OCI-LY1 (cell line): ENCODE data around the gene MTSS2.

Experiments
- H2AFZ ChIP-seq: fragments of 200-600 bp; sonication (generic), shearing (Covaris generic); 2 replicates; pipeline ENCODE4 v1.6.0; 2014; ENCODE audit warnings: antibody characterized with exemption, mild to moderate bottlenecking, low read length
- H3F3A ChIP-seq: fragments of 200-600 bp; sonication (generic), shearing (Covaris generic); 2 replicates; pipeline ENCODE4 v1.6.0; 2014; ENCODE audit warnings: mild to moderate bottlenecking, antibody characterized with exemption, low read length, moderate library complexity; ENCODE audit not compliant: insufficient read depth
- H3K27ac ChIP-seq: fragments of 200-600 bp; sonication (generic); 2 replicates; pipeline ENCODE4 v1.5.1; 2014; ENCODE audit warnings: low read length, mixed run types, mild to moderate bottlenecking, low read depth; ENCODE audit not compliant: poor library complexity, severe bottlenecking
- H3K27me3 ChIP-seq: fragments of 200-600 bp; sonication (generic); 2 replicates; pipeline ENCODE4 v1.6.0; 2014; ENCODE audit warnings: antibody characterized with exemption, mild to moderate bottlenecking, low read length, moderate library complexity; ENCODE audit not compliant: insufficient read depth
- H3K36me3 ChIP-seq: fragments of 200-600 bp; sonication (generic); 2 replicates; pipeline ENCODE4 v1.6.1; 2014; ENCODE audit warnings: mild to moderate bottlenecking, antibody characterized with exemption, low read length, moderate library complexity, mixed read lengths; ENCODE audit not compliant: insufficient read depth
- H3K4me1 ChIP-seq: fragments of 200-600 bp; sonication (generic); 2 replicates; pipeline ENCODE4 v1.5.1; 2014; ENCODE audit warnings: mild to moderate bottlenecking, low read length, moderate library complexity; ENCODE audit not compliant: insufficient read depth, severe bottlenecking
- H3K4me2 ChIP-seq: fragments of 200-600 bp; sonication (generic), shearing (Covaris generic); 2 replicates; pipeline ENCODE4 v1.6.1; 2014; ENCODE audit warnings: low read length
- H3K4me3 ChIP-seq: fragments of 200-600 bp; sonication (generic); 2 replicates; pipeline ENCODE4 v1.5.1; 2014; ENCODE audit warnings: low read length, low read depth, mild to moderate bottlenecking, mixed read lengths; ENCODE audit not compliant: poor library complexity, severe bottlenecking
- H3K79me2 ChIP-seq: fragments of 200-600 bp; shearing (Covaris generic); 2 replicates; pipeline ENCODE4 v1.6.1; 2016; ENCODE audit warnings: mixed run types, low read length, mixed read lengths; ENCODE audit not compliant: insufficient read depth
- H3K9ac ChIP-seq: fragments of 200-600 bp; sonication (generic), shearing (Covaris generic); 2 replicates; pipeline ENCODE4 v1.6.1; 2014; ENCODE audit warnings: mild to moderate bottlenecking, low read length, mixed read lengths
- H3K9me2 ChIP-seq: fragments of 200-600 bp; sonication (generic), shearing (Covaris generic); 2 replicates; pipeline ENCODE4 v1.6.1; 2014; ENCODE audit warnings: low read depth, mild to moderate bottlenecking, low read length, mixed read lengths
- H3K9me3 ChIP-seq: fragments of 200-600 bp; shearing (Covaris generic); 2 replicates; pipeline ENCODE4 v1.6.1; 2014; ENCODE audit warnings: low read length, mixed read lengths
- H4K20me1 ChIP-seq: fragments of 200-600 bp; sonication (generic), shearing (Covaris generic); 2 replicates; pipeline ENCODE4 v1.6.0; 2016; ENCODE audit warnings: mild to moderate bottlenecking, low read length; ENCODE audit not compliant: insufficient read depth
- EZH2 ChIP-seq: fragments of 200-600 bp; sonication (generic), shearing (Covaris generic); IDR thresholded peaks from 2 replicates; pipeline ENCODE4 v1.8.0; 2017; ENCODE audit warnings: borderline replicate concordance, mixed run types, mild to moderate bottlenecking, antibody characterized with exemption, low read length, moderate library complexity, mixed read lengths
- TF ChIP-seq, protein P1 (sequence below): fragments of 200-600 bp; sonication (generic), shearing (Covaris generic); IDR thresholded peaks from 2 replicates; pipeline ENCODE4 v1.5.1; 2017; ENCODE audit warnings: mild to moderate bottlenecking, antibody characterized with exemption, low read length, moderate library complexity, mixed read lengths

MTSS2 gene

GRCh38 chr16:70730944-70731343 is 45.1 kb upstream of the MTSS2 start:
- TF ChIP-seq, protein P1, sequence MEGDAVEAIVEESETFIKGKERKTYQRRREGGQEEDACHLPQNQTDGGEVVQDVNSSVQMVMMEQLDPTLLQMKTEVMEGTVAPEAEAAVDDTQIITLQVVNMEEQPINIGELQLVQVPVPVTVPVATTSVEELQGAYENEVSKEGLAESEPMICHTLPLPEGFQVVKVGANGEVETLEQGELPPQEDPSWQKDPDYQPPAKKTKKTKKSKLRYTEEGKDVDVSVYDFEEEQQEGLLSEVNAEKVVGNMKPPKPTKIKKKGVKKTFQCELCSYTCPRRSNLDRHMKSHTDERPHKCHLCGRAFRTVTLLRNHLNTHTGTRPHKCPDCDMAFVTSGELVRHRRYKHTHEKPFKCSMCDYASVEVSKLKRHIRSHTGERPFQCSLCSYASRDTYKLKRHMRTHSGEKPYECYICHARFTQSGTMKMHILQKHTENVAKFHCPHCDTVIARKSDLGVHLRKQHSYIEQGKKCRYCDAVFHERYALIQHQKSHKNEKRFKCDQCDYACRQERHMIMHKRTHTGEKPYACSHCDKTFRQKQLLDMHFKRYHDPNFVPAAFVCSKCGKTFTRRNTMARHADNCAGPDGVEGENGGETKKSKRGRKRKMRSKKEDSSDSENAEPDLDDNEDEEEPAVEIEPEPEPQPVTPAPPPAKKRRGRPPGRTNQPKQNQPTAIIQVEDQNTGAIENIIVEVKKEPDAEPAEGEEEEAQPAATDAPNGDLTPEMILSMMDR, result no peak
- no peak for TF ChIP-seq EZH2
- no peaks in the 10 kb centered on the region for H3K9me2 ChIP-seq
- no peaks in the 10 kb centered on the region for H3K27me3 ChIP-seq
- no peak overlapping the region for H2AFZ ChIP-seq
- no peaks in the 10 kb centered on the region for H3F3A ChIP-seq
- H3K4me1 ChIP-seq, result no peaks in the 10 kb centered on the region
- H3K27ac ChIP-seq, result no peak overlapping the region
- no peaks in the 10 kb centered on the region for H3K9me3 ChIP-seq
- H3K36me3 ChIP-seq, result peaks cover 11% of the 10 kb centered on the region; the same call in 1 of the 2 replicates
- no peaks in the 10 kb centered on the region for H4K20me1 ChIP-seq
- H3K4me2 ChIP-seq, result no peak overlapping the region
- no peak overlapping the region for H3K4me3 ChIP-seq
- no peaks in the 10 kb centered on the region for H3K79me2 ChIP-seq
- H3K9ac ChIP-seq, result no peak overlapping the region

- Histone ChIP-seq H2AFZ (no peak overlapping the region), H3K27ac (no peak overlapping the region), H3K9me2 (no peaks in the 10 kb centered on the region), H3K4me3 (no peak overlapping the region), H3K4me2 (no peak overlapping the region), H3K79me2 (no peaks in the 10 kb centered on the region), H3K36me3 (peaks cover 11% of the 10 kb centered on the region; the same call in 1 of the 2 replicates), H3K9me3 (no peaks in the 10 kb centered on the region), H4K20me1 (no peaks in the 10 kb centered on the region), H3K4me1 (no peaks in the 10 kb centered on the region), H3F3A (no peaks in the 10 kb centered on the region), H3K27me3 (no peaks in the 10 kb centered on the region), H3K9ac (no peak overlapping the region)
- TF ChIP-seq, protein P1, result no peak
- no peak for TF ChIP-seq EZH2
Observed at GRCh38 chr16:70730031-70730430, 44.2 kb upstream of the MTSS2 start.

DNA sequence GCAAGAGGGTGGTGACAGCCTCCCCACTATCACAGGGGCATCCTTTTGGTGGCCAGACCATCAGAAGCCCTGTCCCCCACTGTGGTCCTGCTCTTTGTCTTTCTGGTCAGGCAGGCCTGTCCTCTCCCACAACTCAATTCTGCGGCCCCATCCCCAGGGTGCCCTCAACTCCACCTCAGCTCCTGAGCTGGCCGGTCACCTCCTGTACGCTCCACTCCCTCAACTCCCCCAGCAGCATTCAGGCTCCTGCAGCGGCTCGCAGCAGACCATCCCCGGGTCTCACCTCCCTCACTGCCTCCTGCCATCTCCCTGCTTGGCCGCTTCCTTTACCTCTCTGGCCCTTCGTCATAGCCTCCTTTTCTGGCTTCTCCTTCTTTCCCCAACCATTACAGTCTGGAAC is 43.4 kb upstream of the MTSS2 start:
- no peak overlapping the region for H2AFZ ChIP-seq
- no peaks in the 10 kb centered on the region for H3K9me3 ChIP-seq
- TF ChIP-seq EZH2, result no peak
- TF ChIP-seq, protein P1, result no peak
- H3K79me2 ChIP-seq, result no peaks in the 10 kb centered on the region
- no peak overlapping the region for H3K4me2 ChIP-seq
- H3K9me2 ChIP-seq, result no peaks in the 10 kb centered on the region
- no peak overlapping the region for H3K9ac ChIP-seq
- H3F3A ChIP-seq, result no peaks in the 10 kb centered on the region
- H3K27ac ChIP-seq, result no peak overlapping the region
- peaks cover 11% of the 10 kb centered on the region; the same call in 1 of the 2 replicates for H3K36me3 ChIP-seq
- no peaks in the 10 kb centered on the region for H3K4me1 ChIP-seq
- H3K4me3 ChIP-seq, result no peak overlapping the region
- no peaks in the 10 kb centered on the region for H3K27me3 ChIP-seq
- no peaks in the 10 kb centered on the region for H4K20me1 ChIP-seq
